Kasumi-1 (cell line): ENCODE measurements around the gene RHBG.
A peak's percentile ranks its signal among the peaks of the same experiment; 100 is the strongest.
"Not testable (repeated sequence)": the region's sequence is repeated elsewhere in the genome, so short reads cannot be mapped to it uniquely, and the experiment has no call there.

ENCODE experiments used
- DNase-seq, 2 experiments: peaks; one replicate each; lab custom pipeline; 2025; lab: John Stamatoyannopoulos, UW

The RHBG gene

DNA sequence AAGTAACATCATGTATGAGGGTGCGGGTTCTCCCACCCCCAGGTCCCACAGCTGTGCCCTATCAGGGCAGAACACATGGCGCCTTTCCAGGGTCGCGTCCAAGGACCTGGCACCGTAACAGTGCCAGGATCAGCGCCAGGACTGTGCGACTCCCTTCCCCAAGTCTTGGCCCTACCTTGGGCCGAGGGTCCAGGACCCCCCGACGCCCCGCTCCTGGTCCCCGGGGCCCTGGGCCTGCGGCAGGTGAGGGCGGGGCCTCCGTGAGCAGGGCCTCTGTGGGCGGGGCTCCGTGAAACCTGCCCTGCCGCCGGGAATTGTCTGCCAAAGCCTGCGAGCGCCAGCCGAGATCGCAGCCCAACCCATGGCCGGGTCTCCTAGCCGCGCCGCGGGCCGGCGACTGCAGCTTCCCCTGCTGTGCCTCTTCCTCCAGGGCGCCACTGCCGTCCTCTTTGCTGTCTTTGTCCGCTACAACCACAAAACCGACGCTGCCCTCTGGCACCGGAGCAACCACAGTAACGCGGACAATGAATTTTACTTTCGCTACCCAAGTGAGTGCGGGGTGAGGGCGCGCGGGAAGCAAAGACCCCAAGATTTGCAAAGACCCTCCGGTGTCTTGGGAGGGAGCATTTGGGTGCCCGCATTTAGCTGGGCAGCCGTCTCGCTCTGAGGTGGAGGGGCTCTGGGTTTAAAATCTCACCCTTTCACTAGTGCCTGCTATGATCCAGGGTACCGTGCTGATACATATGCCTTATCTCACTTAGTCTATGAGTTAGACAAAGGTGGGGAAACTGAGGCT is at the start of gene RHBG:
Gene RHBG, plus strand, starts transcription at position 323 of the 796 bp plus-strand sequence. Its CDS starts 39 bp downstream, at position 362.
- DNase-seq, result no peak

- peak; percentile 46 to 51 for DNase-seq
Observed at GRCh38 chr1:156319664-156320063, 49.3 kb upstream of the RHBG start.

DNA sequence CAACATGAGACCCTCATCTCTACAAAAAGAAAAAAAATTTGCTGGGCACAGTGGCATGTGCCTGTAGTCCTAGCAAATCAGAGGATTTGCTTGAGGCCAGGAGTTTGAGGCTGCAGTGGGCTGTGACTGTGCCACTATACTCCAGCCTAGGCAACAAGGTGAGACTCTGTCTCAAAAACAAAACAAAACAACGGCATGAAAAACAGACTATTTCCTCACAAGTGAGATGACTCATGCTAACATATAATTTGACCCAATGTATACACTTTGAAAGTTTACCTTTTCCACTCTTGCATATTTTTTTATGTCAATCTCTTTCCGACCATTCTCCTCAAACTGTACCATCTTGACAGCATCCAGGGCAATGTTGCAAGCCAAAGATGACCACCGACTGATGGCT is 48.5 kb upstream of the RHBG start:
- no peak for DNase-seq

GRCh38 chr1:156323179-156323578 is 45.8 kb upstream of the RHBG start:
- not testable (repeated sequence) for DNase-seq

- peak; percentile 39 to 74 for DNase-seq
Observed at GRCh38 chr1:156336242-156336641, 32.8 kb upstream of the RHBG start.

DNA sequence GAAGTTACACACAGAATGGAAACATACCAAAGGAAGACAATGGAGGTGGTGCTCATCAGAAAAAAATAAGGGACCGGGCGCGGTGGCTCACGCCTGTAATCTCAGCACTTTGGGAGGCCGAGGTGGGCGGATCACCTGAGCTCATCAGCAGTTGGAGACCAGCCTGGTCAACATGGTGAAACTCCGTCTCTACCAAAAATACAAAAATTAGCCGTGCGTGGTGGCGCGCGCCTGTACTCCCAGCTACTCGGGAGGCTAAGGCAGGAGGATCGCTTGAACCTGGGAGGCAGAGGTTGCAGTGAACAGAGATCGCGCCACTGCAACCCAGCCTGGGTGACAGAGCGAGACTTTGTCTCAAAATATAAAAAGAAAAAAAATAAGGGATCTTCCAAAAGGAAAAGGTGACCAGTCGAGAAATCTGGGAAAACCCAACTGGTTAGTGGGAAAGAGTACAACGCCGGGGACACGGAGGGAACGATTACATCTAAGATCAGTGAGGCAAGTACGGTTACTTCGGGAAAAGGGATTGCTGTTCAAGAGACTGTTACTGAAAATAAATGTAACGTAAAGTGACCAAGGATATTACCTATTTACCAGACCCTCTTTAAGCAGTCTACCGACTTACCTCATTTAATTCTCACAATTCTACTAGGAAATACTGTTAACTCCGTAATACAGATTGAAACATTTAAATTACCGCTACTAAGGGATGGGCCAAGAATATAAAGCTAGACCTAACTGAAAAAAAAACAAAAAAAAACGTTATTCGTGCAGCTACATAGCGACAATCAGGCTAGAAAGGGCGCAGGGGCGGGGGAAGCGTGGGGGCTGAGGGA is 31.7 kb upstream of the RHBG start:
- DNase-seq, result peak in 1 of 2 experiments; percentile 20

- peak in 1 of 2 experiments; percentile 26 for DNase-seq
Observed at GRCh38 chr1:156337888-156338179, 31.2 kb upstream of the RHBG start.

GRCh38 chr1:156338180-156338976 is 30.6 kb upstream of the RHBG start, which contains the start of the genes CCT3 and TSACC:
TSS of gene CCT3 (minus strand) at chr1:156338292. CDS start at chr1:156338184, 108 bp downstream.
TSS of gene TSACC (plus strand) at chr1:156338526. CDS start at chr1:156339758, 1,232 bp downstream.
- peak; percentile 99 to 100 for DNase-seq

DNA sequence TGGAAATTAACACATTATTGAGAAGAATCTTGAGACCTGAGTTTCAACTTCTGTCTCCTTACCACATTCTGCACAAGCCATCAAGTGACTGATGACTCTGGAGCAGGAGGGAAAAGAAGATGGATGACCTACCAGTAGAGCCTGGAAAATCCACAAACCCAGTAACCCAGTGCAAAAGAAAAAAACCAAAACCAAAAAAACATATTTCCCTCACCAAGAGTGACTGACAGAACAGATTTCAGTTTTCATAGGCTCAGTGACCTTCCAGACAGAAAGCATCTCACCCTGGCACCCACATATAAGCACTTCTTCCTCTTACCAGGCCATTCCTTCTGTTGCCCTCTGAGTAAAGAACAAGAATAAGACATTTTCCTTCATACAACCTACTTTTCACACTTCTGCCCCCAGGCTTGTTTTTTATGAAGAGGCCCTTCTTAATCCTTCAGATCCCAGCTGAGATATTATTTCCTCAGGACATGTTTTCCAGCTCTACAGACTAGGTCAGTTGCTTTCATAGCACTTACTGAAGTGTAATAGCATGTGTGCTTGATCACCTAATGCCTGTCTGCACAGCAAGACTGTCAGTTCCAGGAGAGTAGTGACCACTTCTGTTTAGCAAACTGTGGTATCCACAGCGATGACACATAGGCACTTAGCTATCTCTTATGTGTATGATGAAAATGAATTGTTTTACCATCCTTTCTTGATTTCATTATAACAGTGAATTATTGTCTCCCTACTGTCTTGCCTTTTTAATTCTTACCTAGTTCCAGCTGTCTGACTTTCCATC is 26.6 kb upstream of the RHBG start:
- DNase-seq, result no peak

DNA sequence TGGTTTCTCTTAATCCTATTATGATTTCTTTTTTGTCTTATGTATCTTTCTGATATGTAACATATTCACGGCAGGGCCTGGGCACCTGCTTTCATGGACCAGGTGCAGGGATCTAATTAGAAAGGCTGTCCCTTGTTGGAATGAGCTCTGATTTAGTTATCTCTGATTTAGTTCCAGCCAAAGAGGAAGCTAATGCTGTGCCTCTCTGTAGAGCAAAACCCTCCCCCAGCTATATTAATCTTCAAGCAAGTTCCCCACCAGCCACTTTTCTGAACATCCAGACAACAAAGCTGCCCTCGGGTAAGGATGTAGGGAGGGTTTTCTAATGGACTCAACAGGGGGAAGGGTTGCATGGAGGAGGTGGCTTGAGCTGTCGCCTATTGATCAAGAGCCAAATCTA is 24.6 kb upstream of the RHBG start:
- DNase-seq, result peak in 1 of 2 experiments; percentile 9

DNA sequence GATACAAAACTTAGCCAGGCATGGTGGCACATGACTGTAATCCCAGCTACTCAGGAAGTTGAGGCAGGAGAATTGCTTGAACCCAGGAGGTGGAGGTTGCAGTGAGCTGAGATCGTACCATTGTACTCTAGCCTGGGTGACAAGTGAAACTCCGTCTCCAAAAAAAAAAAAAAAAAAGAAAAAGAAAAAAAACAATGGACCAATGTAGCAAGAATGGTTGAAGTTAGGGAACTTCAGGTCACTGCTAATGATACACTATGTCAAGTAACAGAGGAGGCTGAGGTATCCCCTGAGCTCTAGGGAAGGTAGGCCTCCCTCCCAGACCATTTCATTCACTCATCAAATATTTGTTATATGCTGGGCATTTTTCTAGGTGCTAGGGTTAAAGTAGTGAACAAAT is 23.0 kb upstream of the RHBG start:
- not testable (repeated sequence) for DNase-seq

DNA sequence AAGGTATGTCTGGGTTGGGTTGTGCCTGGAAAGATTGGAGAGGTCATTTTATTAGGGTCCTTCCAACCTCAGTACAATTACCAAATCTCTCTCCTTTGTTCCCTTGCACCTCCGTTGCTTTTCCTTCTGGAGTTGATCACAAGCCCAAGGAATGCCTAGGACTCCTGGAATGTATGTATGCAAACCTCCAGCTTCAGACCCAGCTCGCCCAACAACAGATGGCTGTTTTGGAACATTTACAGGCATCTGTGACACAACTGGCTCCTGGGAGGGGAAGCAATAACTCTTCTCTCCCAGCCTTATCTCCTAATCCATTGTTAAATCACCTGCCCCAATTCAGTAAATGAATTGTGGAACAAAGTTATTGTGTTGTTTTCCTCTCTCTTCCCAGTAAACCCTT is 22.4 kb upstream of the RHBG start:
- no peak for DNase-seq

- DNase-seq, result no peak
Observed at GRCh38 chr1:156347331-156347730, 21.7 kb upstream of the RHBG start.

DNA sequence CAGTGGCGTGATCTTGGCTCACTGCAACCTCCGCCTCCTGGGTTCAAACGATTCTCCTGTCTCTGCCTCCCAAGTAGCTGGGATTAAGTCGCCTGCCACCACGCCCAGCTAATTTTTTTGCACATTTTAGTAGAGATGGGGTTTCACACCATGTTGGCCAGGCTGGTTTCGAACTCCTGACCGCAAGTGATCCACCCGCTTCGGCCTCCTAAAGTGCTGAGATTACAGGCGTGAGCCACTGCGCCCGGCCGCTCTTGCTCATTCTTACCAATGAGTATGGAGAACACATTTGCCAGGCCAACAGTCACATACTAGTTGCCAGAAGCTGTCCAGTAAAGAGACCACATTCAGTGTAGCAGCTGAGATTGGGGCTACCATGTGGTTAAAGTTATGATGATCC is 16.5 kb upstream of the RHBG start:
- not testable (repeated sequence) for DNase-seq

DNA sequence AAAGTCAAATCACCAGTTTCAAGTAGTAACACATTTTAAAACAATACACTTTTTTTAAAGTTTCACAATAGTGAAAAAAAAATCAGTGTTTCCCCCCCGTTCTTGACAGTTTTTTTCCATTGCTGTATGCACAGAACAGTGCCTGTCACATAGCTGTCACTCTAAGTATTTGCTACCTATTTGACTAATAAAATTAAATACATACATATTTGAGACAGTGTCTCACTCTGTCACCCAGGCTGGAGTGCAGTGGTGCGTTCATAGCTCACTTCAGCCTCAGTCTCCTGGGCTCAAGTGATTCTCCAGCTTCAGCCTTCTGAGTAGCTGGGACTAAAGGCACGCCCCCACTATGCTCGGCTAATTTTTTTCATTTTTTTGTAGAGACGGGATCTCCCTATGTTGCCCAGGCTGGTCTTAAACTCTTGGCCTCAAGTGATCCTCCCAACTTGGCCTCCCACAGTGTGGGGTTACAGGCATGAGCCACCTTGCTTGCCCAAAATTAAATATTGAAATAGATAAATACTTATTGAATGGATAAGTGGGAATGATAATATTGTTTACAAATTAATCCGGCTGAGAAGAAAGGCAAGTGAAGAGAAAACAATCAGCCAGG is 12.6 kb upstream of the RHBG start:
- DNase-seq, result no peak

GRCh38 chr1:156356875-156357534 is 12.0 kb upstream of the RHBG start:
- DNase-seq, result no peak

GRCh38 chr1:156357977-156358376 is 11.0 kb upstream of the RHBG start:
- DNase-seq, result no peak

GRCh38 chr1:156358641-156359040 is 10.4 kb upstream of the RHBG start:
- no peak for DNase-seq

- DNase-seq, result no peak
Observed at GRCh38 chr1:156359249-156359648, 9.8 kb upstream of the RHBG start.

GRCh38 chr1:156359973-156360372 is 9.0 kb upstream of the RHBG start:
- peak; percentile 70 to 71 for DNase-seq
